Stimulated activated CD8-positive, alpha-beta memory T cell treated with anti-CD3 and anti-CD28 coated beads, Interleukin-12 subunit alpha, Interleukin-12 subunit beta, amount 100 ng/mL, for 1 hour (primary cell): Measurements from ENCODE around the gene ARMC9.
"Not testable (repeated sequence)": the region's sequence is repeated elsewhere in the genome, so short reads cannot be mapped to it uniquely, and the experiment has no call there.

Experiments
- DNase-seq: peaks from one replicate; pipeline ENCODE4 v3.0.0-alpha.2; 2020; ENCODE audit warnings: low read depth

ARMC9 gene

DNA sequence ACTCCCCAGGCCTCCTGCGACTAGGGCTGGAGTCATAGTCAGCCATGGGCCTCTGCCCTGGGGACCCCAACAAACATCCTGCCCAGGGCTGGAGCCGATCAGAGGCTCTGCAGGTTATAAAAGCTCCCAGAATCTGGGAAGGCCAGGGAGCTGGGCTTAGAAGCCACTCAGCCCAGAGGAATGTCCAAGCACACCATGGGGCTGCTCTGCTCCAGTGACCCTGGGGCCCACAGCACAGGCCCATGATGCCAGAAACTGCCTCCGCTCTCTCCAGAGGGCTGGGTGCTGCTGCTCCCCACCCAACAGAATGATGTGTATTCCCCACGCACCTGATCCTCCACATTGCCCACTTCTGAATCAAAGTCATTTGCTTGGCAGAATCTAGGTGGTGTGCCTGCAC, 88.5 kb downstream of the ARMC9 start:
- DNase-seq: no peak

DNA sequence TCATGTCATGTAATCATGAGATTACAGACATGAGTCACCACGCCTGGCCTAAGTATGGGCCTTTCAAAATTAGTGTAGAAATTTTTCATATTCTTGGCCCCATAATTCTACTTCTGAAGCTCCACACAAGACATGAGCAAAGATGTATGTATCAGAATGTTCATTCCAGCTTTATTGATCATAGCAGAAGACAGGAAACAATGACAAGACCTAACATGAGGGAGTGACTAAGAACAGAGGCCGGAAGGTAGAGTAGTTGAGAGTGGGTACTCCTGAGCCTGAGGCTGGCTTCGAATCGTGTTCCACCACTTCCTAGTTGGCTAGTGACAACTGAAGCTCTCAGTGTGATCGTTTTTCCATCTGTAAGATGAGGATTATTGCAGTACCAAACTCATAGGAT, 89.3 kb downstream of the ARMC9 start:
- DNase-seq: no peak

DNA sequence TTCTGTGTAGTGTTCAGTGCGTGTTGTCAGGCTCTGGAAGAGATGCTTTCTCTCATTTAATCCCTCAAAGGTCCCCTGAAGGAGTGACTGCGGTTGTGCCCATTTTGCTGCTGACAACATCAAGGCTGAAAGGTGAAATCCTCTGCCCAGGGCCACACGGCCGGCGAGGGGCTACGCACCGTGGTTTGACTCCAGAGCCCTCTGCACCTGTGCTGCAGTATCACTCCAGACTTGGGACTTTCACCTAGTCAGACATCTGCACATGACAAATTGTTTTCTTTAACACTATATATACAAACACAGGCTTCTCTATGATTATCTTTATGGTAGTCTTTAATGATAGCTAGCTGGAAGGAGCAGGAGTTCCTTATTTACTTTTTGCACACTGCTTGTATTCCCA, 90.2 kb downstream of the ARMC9 start:
- DNase-seq: no peak

DNA sequence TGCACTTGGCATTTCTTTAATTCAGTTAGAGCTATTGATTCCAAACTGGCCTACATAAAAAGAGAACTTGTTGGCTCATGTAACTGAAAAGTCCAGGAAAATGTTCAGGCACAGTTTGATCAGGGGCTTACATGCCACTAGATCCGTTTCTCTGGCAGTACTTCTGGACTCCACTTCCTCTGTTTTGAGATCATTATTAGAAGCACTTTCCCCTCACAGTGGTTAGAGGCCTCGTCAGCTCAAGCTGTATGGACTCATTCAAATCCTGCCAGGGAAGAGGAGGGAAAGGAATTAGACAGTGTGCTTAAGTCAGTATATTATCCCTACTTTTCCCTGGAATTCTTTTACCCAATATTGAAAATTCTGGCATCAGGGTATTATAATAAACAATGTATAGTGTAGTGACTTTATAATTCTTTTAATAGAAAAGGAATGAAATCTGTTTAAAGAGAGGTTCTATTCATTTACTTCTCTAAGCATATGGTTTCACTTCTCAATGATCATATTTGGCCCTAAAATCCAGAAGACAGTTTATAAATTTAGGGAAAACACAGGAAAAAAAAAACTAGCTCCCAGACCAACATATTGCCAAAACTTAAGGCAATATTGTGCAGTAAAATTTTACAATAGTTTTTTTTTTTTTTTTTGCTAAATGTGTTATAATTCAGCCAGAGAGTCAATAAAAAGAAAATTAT, 92.0 kb downstream of the ARMC9 start:
- DNase-seq: no peak

DNA sequence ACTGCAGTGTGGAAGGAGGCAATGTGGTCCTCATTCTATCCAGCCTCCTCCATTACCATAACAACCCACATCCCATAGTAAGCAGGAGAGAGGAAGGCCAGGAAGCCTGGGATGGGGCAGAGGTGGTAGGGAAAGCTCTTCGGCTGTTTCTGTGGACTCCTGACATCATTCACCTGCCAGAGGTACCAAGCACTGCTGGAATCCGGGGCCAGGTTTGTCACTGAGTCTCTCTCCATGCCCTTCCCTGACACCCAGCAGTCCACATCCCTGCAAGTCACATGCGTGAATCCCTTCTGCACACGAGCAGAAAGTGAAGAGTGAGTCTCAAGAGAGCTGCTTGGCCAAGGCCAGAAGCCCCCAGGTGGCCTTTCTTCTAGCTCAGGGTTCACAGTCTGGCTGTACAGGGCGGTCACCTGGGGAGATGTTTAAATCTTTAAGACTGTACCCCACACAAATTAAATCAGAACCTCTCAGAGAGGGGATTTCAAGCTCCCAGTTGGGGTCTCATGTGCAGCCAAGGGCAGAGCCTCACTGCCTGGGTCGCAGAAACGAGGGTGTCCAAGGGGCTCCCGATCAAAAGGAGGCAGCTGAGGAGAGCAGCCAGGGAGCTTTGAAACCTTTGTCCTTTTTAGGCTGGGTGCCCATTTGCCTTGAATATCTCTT, 94.2 kb downstream of the ARMC9 start:
- no peak for DNase-seq

DNA sequence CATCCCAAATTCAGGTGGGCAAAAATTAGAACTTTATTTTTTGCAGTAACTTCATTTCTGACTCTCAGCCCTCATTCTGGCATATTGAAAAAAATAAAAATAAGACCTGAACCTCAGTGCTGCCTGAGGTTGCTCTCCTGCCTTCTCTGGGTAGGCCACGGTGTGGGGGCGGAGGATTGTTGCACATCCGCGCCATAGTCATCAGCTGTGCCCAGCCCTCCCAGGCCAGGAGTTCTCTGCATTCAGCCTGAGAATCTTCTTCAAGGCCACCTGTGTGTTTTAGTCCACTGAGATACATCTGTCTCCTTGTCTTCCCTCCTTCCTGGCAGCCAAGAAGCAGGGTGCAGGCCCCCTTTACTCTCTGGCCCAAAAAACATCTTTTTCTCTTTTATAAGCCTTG, 94.7 kb downstream of the ARMC9 start:
- no peak for DNase-seq

DNA sequence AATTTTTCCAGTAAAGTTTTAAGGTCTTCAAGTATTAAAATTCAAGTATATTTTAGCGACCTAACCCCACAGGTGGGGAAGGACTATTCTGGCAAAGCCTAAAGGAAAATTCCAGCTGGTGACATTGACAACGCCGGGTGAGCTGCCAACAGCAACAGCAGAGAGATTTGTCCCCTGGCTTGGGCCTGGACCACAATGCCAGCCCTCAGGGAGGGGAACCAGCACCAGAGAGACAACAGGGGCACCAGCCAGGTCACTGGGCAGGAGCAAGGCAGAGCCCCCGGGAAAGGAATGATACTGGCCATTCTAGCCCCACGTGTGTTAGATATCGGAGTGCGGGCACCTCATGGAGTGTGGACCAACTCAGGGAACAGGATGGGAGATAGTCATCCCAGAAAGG, 95.7 kb downstream of the ARMC9 start:
- no peak for DNase-seq

DNA sequence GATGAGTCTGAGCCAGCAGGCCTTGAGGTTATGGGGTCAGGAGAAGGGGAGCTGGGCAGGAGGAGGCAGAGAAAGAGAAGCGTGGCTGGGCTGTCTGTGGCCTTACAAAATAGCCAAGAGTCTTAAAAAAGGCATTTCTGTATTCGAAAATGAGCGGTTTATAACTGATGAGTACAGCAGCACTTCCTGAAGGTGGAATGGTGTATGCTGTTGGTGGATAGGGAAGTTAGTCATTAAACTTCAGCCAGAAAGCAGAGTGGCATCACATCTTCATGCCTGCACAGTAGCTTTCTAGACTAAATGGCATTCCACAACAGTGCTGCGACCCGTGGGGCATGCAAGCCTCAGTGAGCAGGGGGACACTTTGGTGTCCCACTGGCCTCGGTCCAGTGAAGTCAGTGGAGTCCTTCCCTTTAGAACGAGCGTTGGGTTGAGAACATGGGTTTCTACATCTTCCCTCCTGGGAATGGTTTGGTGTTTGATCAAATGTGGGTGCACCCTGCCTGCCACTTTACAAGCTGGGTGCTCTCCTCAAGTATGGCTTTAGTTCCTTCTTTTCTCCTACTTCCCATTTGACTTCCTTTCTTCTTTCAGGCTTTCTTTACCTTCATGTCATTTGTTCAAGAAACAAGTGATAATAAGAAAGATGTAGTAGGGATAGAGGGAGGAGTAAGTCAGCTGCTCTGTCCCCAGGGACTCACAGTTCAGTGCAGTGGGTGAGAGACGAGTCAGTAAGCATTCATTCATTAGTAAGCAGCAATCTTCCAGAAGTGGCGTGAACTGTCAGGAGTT, 96.3 kb downstream of the ARMC9 start:
- no peak for DNase-seq

DNA sequence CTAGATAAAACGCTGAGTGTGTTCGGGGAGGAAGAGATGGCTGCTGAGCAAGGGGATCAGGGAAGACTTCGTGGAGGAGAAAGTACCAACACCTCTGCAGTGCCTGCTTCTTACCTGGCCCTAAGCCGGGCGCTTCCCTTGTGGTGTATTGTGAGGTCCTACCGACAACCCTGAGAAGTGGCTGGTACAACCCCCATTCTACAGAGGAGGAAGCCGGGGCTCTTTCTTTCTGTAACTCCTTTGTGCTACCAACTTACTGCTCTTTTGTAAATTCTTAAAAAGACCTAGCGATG, 96.9 kb downstream of the ARMC9 start:
- no peak for DNase-seq

DNA sequence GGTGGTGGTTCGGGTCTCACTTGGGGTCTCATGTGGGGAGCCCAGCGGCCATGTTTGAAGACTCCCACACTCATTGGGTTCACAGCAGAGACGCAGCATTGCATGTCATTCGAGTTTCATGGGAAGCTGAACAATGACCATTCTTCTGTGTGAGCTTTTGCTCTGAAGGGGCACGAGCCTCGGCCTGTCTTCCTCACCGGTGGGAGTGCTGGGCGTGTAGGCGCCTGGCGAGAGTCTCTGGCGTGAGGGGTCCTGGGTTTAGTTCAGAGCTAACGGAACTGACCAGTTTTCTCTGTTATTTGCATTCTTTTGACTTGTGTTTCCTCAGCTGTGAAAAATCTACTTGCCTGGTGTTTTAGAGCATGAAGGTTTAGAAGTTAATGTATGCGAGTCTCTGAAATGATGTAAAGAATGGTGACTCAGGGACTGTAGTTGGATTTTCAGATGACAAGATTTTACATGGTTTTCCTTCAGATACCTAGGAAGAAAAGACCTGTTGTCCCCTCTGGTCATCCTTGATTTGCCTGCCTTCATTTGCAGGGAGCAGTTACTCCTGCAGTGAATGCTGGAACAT, 98.1 kb downstream of the ARMC9 start:
- DNase-seq: no peak

DNA sequence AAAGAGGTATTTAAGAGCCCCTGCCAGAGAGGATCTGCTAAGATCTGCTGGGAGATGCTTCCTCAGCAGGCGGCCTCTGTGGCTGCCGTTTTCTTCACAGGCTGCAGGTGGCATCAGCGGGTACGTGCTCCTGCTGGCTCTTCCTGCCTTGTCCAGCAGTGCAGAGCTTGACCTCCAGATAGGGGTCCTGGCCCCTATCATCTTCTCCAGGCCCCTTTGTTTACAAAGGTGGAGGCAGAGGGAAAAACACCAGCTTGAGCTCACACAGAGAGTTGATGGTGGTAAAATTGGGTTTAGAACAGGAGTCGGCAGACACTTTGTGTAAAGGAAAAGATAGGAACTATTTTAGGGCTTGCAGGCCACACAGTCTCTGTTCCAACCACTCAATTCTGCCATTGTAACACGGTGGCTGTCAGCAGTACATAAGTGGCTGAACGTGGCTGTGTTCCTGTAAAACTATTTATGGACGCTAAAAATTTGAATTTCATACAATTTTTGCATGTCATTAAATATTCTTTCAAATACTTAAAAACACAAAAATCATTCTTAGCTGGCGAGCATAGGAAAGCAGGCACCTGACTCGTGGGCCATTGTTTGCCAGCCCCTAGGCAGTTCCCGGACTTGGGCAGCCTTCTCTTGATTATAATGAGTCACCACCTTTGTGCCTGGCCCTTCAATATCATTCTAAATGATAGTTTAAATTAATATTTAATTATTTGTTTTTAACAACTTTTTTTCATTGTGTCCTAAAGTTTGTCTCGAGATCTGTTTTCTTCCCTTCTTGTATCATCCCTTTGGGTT, 98.9 kb downstream of the ARMC9 start:
- DNase-seq: no peak

DNA sequence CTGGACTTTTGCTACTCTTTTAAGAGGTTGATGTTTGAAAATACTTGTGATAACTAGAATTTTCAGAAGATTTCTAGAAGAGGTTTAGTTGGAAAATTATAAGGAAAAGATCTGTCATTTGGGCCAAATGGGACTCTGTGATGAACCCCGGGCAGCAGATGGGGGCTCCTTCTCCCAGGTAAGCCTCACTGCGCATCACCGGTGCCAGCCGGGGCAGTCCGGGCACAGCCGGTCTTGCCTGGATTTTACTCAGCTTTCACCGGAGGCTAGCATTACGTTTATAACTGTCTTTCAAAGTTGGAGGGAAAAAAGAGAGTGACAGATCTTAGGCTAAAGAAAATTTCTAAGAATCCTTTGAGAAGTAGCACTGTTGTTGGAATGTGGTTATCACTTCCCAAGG, 99.7 kb downstream of the ARMC9 start:
- DNase-seq: no peak

DNA sequence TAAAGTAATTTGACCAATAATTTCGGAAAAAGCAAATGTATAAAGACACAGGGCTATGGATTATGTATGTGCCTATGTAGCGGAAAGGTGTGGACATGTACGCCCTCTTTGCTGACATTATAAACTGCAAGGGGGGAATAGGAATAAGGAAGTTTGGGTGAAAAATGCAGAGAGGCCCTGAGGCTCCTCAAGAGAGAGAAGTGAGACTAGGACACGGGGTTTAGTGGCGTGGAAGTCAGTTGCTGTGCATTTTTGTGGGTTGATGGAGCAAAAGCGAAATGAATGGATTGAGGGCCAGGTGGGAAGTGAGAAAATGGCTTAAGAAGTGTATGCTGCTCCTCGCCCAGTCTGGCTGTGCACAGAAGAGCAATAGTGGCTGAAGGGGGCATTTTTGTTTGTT, 100.8 kb downstream of the ARMC9 start:
- no peak for DNase-seq

DNA sequence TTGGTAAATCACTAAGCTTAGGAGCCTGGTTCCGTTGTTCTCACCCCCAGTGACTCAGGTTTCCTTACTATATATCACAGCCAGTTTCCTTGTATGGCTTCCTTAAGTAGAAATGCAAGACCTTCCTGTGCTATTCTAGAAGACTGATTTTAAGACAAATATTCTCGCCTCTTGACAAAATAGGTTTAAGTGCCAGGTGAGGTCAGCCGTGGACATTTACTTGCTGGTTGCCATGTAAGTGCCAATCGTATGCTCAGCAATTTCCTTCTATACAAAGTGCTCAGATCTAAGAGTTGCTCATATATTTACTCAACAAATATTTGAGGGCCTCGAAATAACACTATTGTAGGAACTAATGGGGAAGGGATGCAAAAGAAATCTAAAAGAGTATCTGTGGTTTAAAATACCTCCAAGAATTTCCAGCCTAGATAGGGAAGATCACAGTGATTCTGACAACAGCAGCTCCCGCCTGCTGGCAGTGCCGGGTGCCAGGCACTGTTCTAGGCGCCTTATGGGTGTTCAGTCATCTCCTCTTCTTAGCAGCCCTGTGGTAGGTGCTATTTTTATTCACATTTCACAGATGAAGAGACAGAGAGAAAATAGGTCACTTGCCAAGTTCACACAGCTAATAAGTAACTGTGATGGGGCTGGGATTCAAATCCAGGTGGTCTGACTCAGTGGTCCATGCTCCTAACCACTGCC, 101.7 kb downstream of the ARMC9 start:
- DNase-seq: no peak

DNA sequence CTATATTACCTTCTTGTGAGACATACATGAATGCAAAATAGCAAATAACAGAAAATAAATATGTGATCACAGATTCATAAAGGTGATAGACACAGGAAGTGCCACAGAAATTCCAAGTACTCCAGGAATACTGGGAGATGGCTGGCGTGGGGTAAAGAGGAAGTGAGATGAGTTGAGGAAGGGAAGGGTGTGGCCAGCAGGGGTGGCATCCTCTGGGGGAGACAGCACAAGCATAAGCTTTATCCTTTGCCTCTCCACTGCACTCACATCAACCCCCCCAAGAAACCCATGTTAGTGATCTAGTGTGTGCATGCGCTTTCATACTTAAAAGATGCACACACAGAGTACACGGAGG, 102.3 kb downstream of the ARMC9 start:
- no peak for DNase-seq

DNA sequence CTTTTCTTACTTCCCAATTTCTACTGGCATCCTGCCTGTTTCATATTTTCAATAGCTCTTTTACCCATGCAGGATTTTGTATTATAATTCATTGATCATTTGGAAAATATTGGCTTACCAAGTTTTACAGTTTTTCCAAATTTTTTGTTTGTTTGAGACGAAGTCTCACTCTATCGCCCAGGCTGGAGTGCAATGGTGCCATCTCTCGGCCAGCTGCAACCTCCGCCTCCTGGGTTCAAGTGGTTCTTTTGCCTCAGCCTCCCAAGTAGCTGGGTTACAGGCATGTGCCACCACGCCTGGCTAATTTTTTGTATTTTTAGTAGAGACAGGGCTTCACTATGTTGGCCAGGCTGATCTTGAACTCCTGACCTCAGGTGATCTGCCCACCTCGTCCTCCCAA, 105.8 kb downstream of the ARMC9 start:
- not testable (repeated sequence) for DNase-seq

DNA sequence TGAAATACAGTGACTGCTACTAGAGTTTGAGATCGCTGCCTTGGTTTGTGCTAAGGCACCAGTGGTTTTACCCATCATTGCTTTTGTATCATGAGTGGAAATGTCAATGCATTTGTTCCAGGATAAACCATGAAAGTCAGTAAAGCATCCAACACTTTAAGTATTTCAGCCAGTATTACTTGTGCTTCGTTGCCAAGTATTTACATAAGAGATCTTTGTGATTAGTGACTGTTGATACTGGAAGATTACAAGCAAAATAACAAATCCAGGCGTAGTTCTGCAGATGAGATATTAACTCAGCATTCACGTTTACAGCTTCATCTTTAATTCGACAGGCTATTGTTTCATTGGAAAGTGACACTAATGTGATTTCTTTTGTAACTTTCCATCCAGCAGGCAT, 106.8 kb downstream of the ARMC9 start:
- no peak for DNase-seq

DNA sequence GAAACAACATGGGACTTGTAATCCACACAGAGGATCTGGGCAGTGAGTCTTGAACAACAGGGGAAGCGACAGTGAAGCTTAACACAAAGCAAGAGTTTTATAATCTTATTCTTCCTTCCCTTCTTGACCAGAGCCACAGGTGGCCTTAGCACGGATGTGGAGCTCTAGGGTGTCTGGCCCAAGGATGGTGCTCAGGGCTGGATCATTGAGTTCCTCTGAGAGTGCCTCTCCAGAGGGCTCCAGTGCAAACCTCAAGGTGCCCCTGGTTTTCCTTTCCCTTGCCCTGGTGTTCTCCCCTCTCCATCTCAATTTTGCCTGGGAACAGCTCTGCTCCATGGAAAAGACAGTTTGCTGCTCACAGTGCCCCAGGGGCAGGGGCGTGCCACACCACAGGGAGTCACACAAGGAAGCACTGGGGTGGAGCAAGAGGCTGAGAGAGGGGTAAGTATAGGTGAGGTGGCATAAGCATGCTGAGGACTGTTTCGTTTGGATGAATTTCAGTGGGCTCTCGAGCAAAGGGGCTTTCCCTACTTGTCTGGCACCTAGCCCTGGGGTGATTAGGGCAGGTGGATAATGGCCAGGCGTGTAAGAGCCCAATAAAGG, 108.5 kb downstream of the ARMC9 start:
- DNase-seq: no peak

DNA sequence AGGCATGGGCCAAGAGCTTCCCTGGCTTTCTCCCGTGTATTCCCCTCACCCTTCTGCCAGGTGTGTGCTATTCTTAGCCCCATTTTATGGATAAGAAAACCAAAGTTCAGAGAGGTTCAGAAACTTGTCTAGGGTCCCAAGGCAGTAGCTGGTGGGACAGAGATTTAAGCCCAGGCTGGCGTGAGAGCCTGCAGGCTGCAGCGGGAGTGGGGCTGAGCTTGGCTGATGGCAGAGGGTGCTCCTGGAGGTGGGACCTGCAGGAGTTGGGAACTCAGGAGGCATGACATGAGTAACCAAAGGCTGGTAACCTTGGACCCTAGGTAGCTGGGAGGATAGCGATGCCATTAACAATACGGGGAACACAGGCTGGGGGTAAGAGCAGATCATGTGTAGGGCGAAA, 109.8 kb downstream of the ARMC9 start:
- no peak for DNase-seq

DNA sequence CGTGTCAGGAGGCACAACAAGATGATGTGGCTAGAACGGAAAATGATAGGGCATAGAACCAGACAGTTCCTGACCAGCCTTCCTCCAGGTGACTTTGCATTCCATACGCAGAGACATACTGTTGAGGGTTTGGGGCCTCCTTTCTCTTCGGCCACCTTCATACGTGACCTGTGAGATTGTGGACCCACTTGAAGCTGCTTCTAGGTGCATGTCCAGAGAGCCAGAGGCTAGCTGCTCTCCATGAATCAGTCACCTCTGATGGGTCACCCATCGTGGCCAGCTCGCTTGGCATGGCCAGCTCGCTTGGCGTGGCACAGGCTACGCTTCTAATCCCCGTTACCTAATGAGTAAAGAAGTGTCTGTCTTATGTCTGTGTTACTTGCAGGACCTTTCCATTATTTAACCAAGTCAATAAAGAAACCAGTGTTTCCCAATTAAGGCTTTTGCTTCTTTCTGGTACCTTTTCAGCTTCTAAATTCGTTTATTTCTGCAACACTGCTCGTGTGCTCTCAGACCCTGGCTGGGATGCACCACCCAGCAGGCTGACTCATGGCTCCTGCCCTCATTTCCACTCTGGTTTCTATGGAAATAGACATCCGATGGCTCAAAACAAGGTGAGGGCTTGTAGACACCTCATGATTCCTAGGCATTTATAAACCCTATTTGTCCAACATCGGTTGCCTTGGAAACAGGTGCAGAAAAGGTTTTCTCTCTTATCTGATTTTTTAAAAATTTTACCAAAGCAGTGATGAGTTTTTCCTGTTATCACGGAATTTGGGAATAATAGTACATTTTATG, 110.4 kb downstream of the ARMC9 start:
- no peak for DNase-seq

DNA sequence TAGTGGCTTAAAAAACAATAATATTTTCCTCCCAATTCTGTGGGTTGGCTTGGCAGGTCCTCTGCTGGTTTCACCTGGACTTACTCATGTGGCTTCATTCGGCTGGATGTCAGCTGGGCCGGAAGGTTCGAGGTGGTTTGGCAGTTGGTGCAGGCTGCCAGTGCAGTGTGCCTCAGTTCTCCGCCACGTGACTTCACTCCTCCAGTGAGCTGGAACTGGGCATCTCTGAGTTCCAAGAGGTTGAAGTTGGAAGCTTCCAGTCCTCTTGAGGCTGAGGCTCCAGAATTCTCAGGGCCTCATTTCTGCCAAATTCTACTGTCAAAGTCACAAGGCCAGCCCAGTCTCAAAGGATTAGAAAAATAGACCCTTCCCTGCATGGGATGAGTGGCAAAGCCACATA, 113.6 kb downstream of the ARMC9 start:
- DNase-seq: no peak
